GM21723 (cell line): Measurements from ENCODE around the gene JMJD7.

ENCODE experiments used
- ATAC-seq: cut with Tn5 transposase; IDR thresholded peaks from one replicate; pipeline ENCODE4 v1.9.1; 2021; ENCODE audit warnings: mild to moderate bottlenecking, moderate library complexity; ENCODE audit not compliant: unreplicated experiment

Gene JMJD7

GRCh38 chr15:41798607-41799487 is 29.0 kb upstream of the JMJD7 start:
- no peak for ATAC-seq

GRCh38 chr15:41799488-41799805 is 28.4 kb upstream of the JMJD7 start:
- ATAC-seq, result no peak

- ATAC-seq, result no peak
Observed at GRCh38 chr15:41801185-41801584, 26.7 kb upstream of the JMJD7 start.

DNA sequence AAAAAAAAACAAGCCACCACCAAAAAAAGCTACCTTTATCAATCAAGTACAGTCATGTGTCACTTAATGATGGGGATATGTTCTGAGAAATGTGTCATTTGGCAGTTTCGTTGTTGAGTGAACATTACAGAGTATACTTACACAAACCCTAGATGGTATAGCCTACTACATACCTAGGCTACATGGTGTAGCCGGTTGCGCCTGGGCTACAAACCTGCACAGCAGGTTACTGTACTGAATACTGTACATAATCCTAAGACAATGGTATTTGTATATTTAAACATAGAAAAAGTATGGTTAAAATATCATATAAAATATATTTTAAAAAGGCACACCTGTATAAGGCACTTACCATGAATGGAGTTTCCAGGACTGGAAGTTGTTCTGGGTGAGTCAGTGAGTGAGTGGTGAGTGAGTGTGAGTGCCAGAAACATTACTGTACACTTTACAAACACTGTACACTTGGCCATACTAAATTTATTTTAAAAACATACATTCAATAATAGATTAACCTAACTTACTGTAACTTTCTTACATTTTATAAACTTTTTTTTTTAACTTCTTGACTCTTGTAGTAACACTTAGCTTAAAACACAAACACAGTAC is 25.9 kb upstream of the JMJD7 start:
- no peak for ATAC-seq

DNA sequence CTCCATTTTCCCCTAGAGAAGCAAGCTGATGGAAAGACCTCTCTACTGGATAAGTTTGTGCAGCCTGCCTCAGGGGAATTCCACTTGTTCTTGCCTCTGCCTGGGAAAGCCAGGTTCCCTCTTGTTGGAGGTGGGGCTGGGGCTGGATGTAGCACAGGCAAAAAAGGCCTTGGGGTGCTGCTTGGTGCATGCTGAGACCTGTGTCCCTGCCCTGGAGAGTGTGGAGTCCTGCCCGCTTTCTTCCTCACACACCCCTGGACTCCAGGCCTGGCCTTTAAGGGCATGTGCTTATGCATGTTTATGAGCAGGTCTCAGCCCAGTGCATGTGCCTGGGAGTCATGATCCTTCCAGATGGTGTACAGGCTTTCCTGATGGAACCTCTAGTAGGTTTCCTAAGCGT is 23.5 kb upstream of the JMJD7 start:
- no peak for ATAC-seq

- no peak for ATAC-seq
Observed at GRCh38 chr15:41804916-41805666, 22.8 kb upstream of the JMJD7 start.

- no peak for ATAC-seq
Observed at GRCh38 chr15:41805711-41806110, 22.2 kb upstream of the JMJD7 start.

DNA sequence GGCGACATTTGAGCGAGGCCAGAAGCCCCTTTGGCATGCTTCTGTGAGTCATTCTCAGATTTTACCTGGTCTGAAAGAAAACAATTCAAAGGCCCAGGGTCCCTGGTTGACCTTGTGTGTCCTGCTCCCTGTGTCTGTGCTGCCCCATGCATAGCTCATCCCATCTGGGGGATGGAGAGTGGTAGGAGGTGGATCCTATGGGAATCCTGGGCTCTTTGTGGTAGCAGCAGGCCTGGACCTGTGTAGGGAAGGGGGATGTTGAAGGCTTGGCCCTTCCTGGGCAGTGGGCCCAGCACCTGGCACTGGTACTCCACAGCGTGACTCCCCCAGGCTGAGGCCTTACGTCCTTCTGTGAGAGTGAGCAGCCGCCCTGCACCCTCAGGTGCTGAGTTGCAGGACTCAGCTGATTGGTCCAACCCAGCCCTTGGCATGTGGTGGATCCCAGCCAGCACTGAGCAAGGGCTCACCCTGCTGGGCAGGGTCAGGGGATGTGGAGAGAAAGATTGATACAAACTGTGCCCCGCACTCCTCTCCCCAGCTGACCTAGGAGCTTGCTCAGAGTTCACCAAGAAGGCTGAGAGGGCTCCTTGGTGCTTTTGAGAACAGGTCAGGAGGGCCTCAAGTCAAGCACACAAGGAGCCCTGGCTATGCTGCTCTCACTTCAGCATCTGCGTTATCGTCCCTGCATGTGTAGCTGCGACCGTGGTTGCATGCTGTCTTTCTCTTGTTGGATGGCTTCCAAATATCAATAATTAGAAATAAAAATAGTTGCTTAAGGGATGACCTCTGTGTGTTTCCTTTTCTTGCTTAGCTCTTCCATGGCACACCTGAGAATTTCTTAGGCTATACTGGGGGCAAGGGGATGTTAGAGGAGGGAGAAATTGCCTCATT is 21.4 kb upstream of the JMJD7 start:
- no peak for ATAC-seq

GRCh38 chr15:41809121-41809520 is 18.8 kb upstream of the JMJD7 start:
- no peak for ATAC-seq

DNA sequence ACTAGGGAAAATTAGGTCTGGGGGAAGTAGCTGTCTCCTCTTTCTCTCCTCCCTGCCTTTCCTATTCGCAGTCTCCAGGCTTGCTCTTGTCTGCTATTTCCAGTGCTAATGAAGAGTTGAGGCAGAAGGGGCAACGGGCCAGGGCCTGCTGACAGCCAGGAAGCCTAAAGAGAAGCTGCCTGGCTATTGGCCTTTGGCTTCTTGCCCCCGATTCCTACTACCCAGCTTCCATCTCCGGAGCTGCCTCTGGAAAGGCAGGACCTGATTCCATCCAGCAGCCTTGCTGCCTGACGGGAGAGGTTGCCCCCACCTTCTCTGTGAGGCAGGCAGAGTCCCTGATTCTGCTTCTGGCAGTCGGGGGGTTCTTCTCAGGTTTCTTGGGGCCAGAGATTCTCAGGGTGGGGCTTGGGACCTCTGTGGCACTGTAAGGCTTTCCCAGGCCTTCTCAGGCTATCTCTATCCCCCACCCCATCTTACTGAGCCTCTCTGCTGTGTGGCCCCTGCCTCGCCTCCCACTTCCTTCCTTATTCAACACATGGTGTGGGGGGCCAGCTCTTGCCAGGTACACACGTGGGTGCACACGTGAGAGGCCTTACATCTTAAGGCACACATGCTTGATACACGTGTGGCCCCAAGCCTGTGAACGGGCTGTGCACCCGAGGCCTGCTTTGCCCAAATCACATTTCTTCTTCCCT is 18.2 kb upstream of the JMJD7 start:
- ATAC-seq, result no peak

GRCh38 chr15:41810651-41811431 is 17.1 kb upstream of the JMJD7 start:
- ATAC-seq, result no peak

- ATAC-seq, result no peak
Observed at GRCh38 chr15:41811432-41812195, 16.3 kb upstream of the JMJD7 start.

- ATAC-seq, result no peak
Observed at GRCh38 chr15:41812820-41813375, 15.0 kb upstream of the JMJD7 start.

DNA sequence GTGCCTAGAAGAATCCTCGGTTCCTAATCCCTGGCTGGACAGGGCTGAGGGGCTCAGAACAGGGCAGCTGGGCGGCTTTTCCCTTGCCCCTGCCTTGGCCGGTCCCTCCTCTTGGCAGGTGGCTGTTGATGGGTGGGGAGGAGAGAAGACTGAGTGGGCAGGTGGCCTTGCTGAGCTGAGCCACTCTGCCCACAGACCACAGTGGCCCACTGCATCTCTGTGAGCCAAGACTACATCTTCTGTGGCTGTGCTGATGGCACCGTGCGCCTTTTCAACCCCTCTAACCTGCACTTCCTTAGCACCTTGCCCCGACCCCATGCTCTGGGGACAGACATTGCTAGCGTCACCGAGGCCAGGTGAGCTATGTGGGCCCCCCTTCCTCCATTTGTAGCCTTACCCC is 14.5 kb upstream of the JMJD7 start:
- ATAC-seq, result no peak

DNA sequence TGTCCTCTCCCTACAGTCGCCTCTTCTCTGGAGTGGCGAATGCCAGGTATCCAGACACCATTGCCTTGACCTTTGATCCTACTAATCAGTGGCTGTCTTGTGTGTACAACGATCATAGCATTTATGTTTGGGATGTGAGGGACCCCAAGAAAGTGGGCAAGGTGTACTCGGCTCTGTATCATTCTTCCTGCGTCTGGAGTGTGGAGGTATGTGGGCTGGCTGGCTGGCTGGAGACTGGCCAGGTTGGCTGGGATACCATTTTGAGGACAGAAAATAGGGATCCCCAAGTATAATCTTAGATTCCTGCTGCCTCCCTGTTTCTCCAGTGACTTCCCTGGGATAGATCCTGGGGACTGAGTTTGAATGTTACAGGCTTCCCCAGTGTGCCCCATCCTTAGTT is 13.4 kb upstream of the JMJD7 start:
- no peak for ATAC-seq

- no peak for ATAC-seq
Observed at GRCh38 chr15:41816788-41817187, 11.1 kb upstream of the JMJD7 start.

DNA sequence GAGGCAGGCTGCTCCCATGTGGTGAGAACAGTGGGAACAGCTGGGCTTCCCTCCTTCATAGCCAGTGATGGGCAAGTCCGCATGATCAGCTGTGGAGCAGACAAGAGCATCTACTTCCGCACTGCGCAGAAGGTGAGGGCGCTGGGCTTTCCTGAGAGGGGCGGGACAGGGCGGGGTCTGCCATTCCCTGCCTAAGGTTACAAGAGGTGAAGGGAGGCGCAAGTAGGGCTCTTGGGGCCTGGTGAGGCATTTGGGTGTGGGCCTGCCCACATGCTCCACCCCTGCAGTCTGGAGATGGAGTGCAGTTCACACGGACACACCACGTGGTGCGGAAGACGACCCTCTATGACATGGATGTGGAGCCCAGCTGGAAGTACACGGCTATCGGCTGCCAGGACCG is 10.6 kb upstream of the JMJD7 start:
- no peak for ATAC-seq

DNA sequence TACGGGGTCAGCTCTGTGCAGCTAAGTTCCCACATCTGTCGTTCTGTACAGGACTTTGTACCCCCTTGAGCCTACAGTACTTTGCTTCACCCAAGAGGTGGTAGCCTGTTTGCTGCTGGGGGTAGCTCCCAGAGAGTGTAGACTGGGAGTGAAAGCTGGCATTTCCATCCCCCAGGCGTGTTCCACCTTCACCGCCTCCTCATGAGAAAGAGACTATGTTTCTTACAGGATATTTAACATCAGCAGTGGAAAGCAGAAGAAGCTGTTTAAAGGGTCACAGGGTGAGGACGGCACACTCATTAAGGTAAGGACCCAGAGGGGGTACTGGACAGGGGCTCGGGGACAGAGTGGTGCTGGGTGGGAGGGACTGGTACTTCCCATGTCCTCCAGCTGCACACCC is 10.1 kb upstream of the JMJD7 start:
- no peak for ATAC-seq
